Measurements from ENCODE around the gene LAMA2. TPM values are rescaled to one million over a fixed set of nuclear protein-coding genes. Genes with fewer than 3 reads are reported as not detected.

The LAMA2 gene
- total and polyA plus RNA-seq, 2 donors from 2014 or later = 2.2 to 20.8 TPM

DNA sequence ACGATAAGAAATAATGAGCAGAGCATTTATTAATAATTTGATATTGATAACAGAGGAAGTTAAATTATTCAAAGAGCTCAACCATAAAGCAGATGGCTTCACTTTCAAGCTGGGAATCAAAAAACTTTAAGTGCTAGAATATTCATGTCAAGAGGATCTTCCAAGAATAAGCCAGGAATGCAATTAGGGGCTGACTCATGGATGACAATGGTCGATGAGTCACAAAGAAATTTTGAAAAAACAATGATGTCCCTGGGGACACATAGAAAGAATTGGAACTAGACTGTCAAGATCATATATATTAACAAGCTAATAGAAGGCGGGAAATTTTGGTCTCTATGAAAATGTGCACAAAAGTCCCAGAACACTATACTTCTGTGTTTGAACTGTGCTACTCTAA, 304.1 kb downstream of the LAMA2 start:
- H3K9ac ChIP-seq (ENCODE audit: low read length in 3 of 3) = no peak overlapping the region
- FAIRE-seq (no peak), DNase-seq (no peak)
- TF ChIP-seq, protein P1, sequence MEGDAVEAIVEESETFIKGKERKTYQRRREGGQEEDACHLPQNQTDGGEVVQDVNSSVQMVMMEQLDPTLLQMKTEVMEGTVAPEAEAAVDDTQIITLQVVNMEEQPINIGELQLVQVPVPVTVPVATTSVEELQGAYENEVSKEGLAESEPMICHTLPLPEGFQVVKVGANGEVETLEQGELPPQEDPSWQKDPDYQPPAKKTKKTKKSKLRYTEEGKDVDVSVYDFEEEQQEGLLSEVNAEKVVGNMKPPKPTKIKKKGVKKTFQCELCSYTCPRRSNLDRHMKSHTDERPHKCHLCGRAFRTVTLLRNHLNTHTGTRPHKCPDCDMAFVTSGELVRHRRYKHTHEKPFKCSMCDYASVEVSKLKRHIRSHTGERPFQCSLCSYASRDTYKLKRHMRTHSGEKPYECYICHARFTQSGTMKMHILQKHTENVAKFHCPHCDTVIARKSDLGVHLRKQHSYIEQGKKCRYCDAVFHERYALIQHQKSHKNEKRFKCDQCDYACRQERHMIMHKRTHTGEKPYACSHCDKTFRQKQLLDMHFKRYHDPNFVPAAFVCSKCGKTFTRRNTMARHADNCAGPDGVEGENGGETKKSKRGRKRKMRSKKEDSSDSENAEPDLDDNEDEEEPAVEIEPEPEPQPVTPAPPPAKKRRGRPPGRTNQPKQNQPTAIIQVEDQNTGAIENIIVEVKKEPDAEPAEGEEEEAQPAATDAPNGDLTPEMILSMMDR (IDR thresholded peaks at IDR 0.05; ENCODE audit: borderline replicate concordance, extremely low read depth, insufficient read depth) = no peak
- no peaks in the 10 kb centered on the region for H3K9me3 ChIP-seq (ENCODE audit: control insufficient read depth in 2 of 3, insufficient read depth in 1 of 3, low read length in 3 of 3)
- H3K27me3 ChIP-seq (ENCODE audit: control insufficient read depth, insufficient read depth, low read length) = no peaks in the 10 kb centered on the region
- no peaks in the 10 kb centered on the region for H3K36me3 ChIP-seq (ENCODE audit: control insufficient read depth in 2 of 3, insufficient read depth in 3 of 3, low read length in 3 of 3)
- H3K4me1 ChIP-seq (ENCODE audit: control insufficient read depth in 2 of 3, insufficient read depth in 2 of 3, low read depth in 1 of 3, low read length in 3 of 3) = no peaks in the 10 kb centered on the region
- H3K4me3 ChIP-seq (ENCODE audit: low read length in 3 of 3) = no peak overlapping the region
- no peak overlapping the region for H3K27ac ChIP-seq (ENCODE audit: low read depth in 2 of 2, low read length in 2 of 2)
- intact Hi-C loops (cut with DNase I) = no loop called here

DNA sequence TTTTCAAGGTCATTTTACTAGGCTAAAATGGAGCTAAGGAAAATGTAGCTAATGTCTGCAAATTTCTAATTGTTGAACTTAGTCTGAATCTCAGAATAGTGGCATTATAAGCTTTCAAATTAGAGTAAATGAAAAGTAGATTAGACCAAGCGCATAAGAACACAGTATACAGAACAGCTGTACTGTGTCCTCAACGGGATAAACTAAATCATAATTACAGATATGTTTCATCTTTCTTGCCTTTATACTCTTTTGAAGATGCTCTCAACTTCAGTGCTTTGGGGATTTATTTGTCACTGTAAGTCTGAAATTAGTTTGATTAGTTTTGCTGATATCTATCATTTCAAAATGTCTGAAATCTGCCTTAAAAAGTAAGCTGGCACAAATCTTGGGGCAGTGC, 305.4 kb downstream of the LAMA2 start:
- H3K36me3 ChIP-seq (ENCODE audit: control insufficient read depth in 2 of 3, insufficient read depth in 3 of 3, low read length in 3 of 3) = no peaks in the 10 kb centered on the region
- no peak overlapping the region for H3K9ac ChIP-seq (ENCODE audit: low read length in 3 of 3)
- intact Hi-C loops (cut with DNase I) = no loop called here
- FAIRE-seq (no peak), DNase-seq (no peak)
- H3K4me3 ChIP-seq (ENCODE audit: low read length in 3 of 3) = no peak overlapping the region
- no peaks in the 10 kb centered on the region for H3K27me3 ChIP-seq (ENCODE audit: control insufficient read depth, insufficient read depth, low read length)
- H3K4me1 ChIP-seq (ENCODE audit: control insufficient read depth in 2 of 3, insufficient read depth in 2 of 3, low read depth in 1 of 3, low read length in 3 of 3) = no peaks in the 10 kb centered on the region
- no peaks in the 10 kb centered on the region for H3K9me3 ChIP-seq (ENCODE audit: control insufficient read depth in 2 of 3, insufficient read depth in 1 of 3, low read length in 3 of 3)
- TF ChIP-seq, protein P1 (IDR thresholded peaks at IDR 0.05; ENCODE audit: borderline replicate concordance, extremely low read depth, insufficient read depth) = no peak
- no peak overlapping the region for H3K27ac ChIP-seq (ENCODE audit: low read depth in 2 of 2, low read length in 2 of 2)

DNA sequence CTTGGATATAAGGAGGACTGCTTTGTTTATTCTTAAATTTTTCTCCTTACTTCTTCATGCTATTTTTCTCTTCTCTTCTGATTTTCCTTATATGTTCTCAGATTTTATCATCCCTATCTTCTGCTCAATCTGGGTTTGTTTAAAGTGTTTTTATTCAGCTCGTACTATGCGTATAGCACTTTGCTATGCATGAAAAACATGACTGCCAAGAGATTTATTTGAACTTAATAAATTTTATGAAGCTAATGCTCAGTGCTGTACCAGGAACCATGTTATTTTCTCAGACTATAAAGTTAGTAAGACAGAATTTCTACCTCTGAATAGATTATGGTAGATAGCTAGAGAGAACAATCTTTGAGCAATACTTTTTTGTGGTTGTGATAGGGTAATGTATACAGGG, 305.9 kb downstream of the LAMA2 start:
- Histone ChIP-seq H3K27ac (ENCODE audit: low read depth in 2 of 2, low read length in 2 of 2) (no peak overlapping the region), H3K4me3 (ENCODE audit: low read length in 3 of 3) (no peak overlapping the region), H3K9ac (ENCODE audit: low read length in 3 of 3) (no peak overlapping the region), H3K36me3 (ENCODE audit: control insufficient read depth in 2 of 3, insufficient read depth in 3 of 3, low read length in 3 of 3) (no peaks in the 10 kb centered on the region), H3K4me1 (ENCODE audit: control insufficient read depth in 2 of 3, insufficient read depth in 2 of 3, low read depth in 1 of 3, low read length in 3 of 3) (no peaks in the 10 kb centered on the region), H3K27me3 (ENCODE audit: control insufficient read depth, insufficient read depth, low read length) (no peaks in the 10 kb centered on the region), H3K9me3 (ENCODE audit: control insufficient read depth in 2 of 3, insufficient read depth in 1 of 3, low read length in 3 of 3) (no peaks in the 10 kb centered on the region)
- DNase-seq (no peak), FAIRE-seq (no peak)
- TF ChIP-seq, protein P1 (IDR thresholded peaks at IDR 0.05; ENCODE audit: borderline replicate concordance, extremely low read depth, insufficient read depth) = no peak
- intact Hi-C loops (cut with DNase I) = no loop called here

DNA sequence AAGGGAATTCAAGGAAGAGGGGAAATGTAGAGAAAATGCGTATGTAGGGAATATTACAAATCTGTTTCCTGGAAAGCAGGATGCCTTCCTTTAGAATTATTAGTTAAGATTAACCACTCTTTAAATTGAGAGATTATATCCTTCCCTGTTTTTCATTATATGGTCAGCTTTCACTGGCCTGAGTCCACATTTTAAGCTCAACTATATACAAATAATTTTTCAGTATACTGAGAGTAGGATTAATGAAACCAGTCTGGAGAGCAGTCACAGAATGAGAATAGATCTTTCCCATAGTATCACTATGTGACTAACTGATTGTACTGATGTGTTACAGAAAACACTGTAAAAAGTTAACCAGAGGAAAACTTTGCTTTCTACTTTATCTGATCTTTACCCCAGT, 306.3 kb downstream of the LAMA2 start:
- Histone ChIP-seq H3K36me3 (ENCODE audit: control insufficient read depth in 2 of 3, insufficient read depth in 3 of 3, low read length in 3 of 3) (no peaks in the 10 kb centered on the region), H3K4me1 (ENCODE audit: control insufficient read depth in 2 of 3, insufficient read depth in 2 of 3, low read depth in 1 of 3, low read length in 3 of 3) (no peaks in the 10 kb centered on the region), H3K4me3 (ENCODE audit: low read length in 3 of 3) (no peak overlapping the region), H3K27ac (ENCODE audit: low read depth in 2 of 2, low read length in 2 of 2) (no peak overlapping the region), H3K27me3 (ENCODE audit: control insufficient read depth, insufficient read depth, low read length) (no peaks in the 10 kb centered on the region), H3K9ac (ENCODE audit: low read length in 3 of 3) (no peak overlapping the region), H3K9me3 (ENCODE audit: control insufficient read depth in 2 of 3, insufficient read depth in 1 of 3, low read length in 3 of 3) (no peaks in the 10 kb centered on the region)
- FAIRE-seq (no peak), DNase-seq (no peak)
- TF ChIP-seq, protein P1 (IDR thresholded peaks at IDR 0.05; ENCODE audit: borderline replicate concordance, extremely low read depth, insufficient read depth) = no peak
- intact Hi-C loops (cut with DNase I) = no loop called here

Measured in kidney (tissue), 14 donors.